OCI-LY1 (cell line): ENCODE data around the gene NINJ2.

Source experiments
- H2AFZ ChIP-seq: fragments of 200-600 bp; sonication (generic), shearing (Covaris generic); 2 replicates; pipeline ENCODE4 v1.6.0; 2014; ENCODE audit warnings: antibody characterized with exemption, mild to moderate bottlenecking, low read length
- H3F3A ChIP-seq: fragments of 200-600 bp; sonication (generic), shearing (Covaris generic); 2 replicates; pipeline ENCODE4 v1.6.0; 2014; ENCODE audit warnings: mild to moderate bottlenecking, antibody characterized with exemption, low read length, moderate library complexity; ENCODE audit not compliant: insufficient read depth
- H3K27ac ChIP-seq: fragments of 200-600 bp; sonication (generic); 2 replicates; pipeline ENCODE4 v1.5.1; 2014; ENCODE audit warnings: low read length, mixed run types, mild to moderate bottlenecking, low read depth; ENCODE audit not compliant: poor library complexity, severe bottlenecking
- H3K27me3 ChIP-seq: fragments of 200-600 bp; sonication (generic); 2 replicates; pipeline ENCODE4 v1.6.0; 2014; ENCODE audit warnings: antibody characterized with exemption, mild to moderate bottlenecking, low read length, moderate library complexity; ENCODE audit not compliant: insufficient read depth
- H3K36me3 ChIP-seq: fragments of 200-600 bp; sonication (generic); 2 replicates; pipeline ENCODE4 v1.6.1; 2014; ENCODE audit warnings: mild to moderate bottlenecking, antibody characterized with exemption, low read length, moderate library complexity, mixed read lengths; ENCODE audit not compliant: insufficient read depth
- H3K4me1 ChIP-seq: fragments of 200-600 bp; sonication (generic); 2 replicates; pipeline ENCODE4 v1.5.1; 2014; ENCODE audit warnings: mild to moderate bottlenecking, low read length, moderate library complexity; ENCODE audit not compliant: insufficient read depth, severe bottlenecking
- H3K4me2 ChIP-seq: fragments of 200-600 bp; sonication (generic), shearing (Covaris generic); 2 replicates; pipeline ENCODE4 v1.6.1; 2014; ENCODE audit warnings: low read length
- H3K4me3 ChIP-seq: fragments of 200-600 bp; sonication (generic); 2 replicates; pipeline ENCODE4 v1.5.1; 2014; ENCODE audit warnings: low read length, low read depth, mild to moderate bottlenecking, mixed read lengths; ENCODE audit not compliant: poor library complexity, severe bottlenecking
- H3K79me2 ChIP-seq: fragments of 200-600 bp; shearing (Covaris generic); 2 replicates; pipeline ENCODE4 v1.6.1; 2016; ENCODE audit warnings: mixed run types, low read length, mixed read lengths; ENCODE audit not compliant: insufficient read depth
- H3K9ac ChIP-seq: fragments of 200-600 bp; sonication (generic), shearing (Covaris generic); 2 replicates; pipeline ENCODE4 v1.6.1; 2014; ENCODE audit warnings: mild to moderate bottlenecking, low read length, mixed read lengths
- H3K9me2 ChIP-seq: fragments of 200-600 bp; sonication (generic), shearing (Covaris generic); 2 replicates; pipeline ENCODE4 v1.6.1; 2014; ENCODE audit warnings: low read depth, mild to moderate bottlenecking, low read length, mixed read lengths
- H3K9me3 ChIP-seq: fragments of 200-600 bp; shearing (Covaris generic); 2 replicates; pipeline ENCODE4 v1.6.1; 2014; ENCODE audit warnings: low read length, mixed read lengths
- H4K20me1 ChIP-seq: fragments of 200-600 bp; sonication (generic), shearing (Covaris generic); 2 replicates; pipeline ENCODE4 v1.6.0; 2016; ENCODE audit warnings: mild to moderate bottlenecking, low read length; ENCODE audit not compliant: insufficient read depth
- EZH2 ChIP-seq: fragments of 200-600 bp; sonication (generic), shearing (Covaris generic); IDR thresholded peaks from 2 replicates; pipeline ENCODE4 v1.8.0; 2017; ENCODE audit warnings: borderline replicate concordance, mixed run types, mild to moderate bottlenecking, antibody characterized with exemption, low read length, moderate library complexity, mixed read lengths
- TF ChIP-seq, protein P1 (sequence below): fragments of 200-600 bp; sonication (generic), shearing (Covaris generic); IDR thresholded peaks from 2 replicates; pipeline ENCODE4 v1.5.1; 2017; ENCODE audit warnings: mild to moderate bottlenecking, antibody characterized with exemption, low read length, moderate library complexity, mixed read lengths

NINJ2 gene

DNA sequence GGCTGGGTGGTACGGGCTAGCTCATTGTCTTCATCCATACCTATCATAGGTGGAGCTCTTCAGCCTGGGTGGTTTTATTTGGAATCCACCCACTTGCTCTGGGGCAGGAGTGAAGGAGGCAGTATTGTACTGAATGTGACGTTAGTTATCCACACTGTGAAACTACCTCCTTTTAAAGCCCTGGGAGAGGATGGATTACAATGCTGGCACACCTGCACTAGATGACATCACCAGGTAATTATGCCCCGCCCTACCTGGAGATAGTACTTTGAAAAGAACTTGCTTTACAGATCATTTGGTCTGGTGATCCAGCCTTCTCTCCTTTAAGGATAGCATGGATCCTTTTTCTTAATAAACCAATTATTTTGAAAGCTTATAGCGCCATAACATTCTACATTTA lies 125.5 kb downstream of the NINJ2 start:
- Histone ChIP-seq H4K20me1 (no peaks in the 10 kb centered on the region), H3K36me3 (no peaks in the 10 kb centered on the region), H3K9ac (no peak overlapping the region), H3K27me3 (peaks cover 4% of the 10 kb centered on the region), H3K9me2 (no peaks in the 10 kb centered on the region), H3K4me2 (no peak overlapping the region), H3F3A (no peaks in the 10 kb centered on the region), H3K4me3 (no peak overlapping the region), H3K4me1 (no peaks in the 10 kb centered on the region), H3K79me2 (no peaks in the 10 kb centered on the region), H2AFZ (no peak overlapping the region), H3K9me3 (peaks cover under 1% of the 10 kb centered on the region; the same call in 1 of the 2 replicates), H3K27ac (no peak overlapping the region)
- TF ChIP-seq EZH2, result no peak
- TF ChIP-seq, protein P1, sequence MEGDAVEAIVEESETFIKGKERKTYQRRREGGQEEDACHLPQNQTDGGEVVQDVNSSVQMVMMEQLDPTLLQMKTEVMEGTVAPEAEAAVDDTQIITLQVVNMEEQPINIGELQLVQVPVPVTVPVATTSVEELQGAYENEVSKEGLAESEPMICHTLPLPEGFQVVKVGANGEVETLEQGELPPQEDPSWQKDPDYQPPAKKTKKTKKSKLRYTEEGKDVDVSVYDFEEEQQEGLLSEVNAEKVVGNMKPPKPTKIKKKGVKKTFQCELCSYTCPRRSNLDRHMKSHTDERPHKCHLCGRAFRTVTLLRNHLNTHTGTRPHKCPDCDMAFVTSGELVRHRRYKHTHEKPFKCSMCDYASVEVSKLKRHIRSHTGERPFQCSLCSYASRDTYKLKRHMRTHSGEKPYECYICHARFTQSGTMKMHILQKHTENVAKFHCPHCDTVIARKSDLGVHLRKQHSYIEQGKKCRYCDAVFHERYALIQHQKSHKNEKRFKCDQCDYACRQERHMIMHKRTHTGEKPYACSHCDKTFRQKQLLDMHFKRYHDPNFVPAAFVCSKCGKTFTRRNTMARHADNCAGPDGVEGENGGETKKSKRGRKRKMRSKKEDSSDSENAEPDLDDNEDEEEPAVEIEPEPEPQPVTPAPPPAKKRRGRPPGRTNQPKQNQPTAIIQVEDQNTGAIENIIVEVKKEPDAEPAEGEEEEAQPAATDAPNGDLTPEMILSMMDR, result no peak

DNA sequence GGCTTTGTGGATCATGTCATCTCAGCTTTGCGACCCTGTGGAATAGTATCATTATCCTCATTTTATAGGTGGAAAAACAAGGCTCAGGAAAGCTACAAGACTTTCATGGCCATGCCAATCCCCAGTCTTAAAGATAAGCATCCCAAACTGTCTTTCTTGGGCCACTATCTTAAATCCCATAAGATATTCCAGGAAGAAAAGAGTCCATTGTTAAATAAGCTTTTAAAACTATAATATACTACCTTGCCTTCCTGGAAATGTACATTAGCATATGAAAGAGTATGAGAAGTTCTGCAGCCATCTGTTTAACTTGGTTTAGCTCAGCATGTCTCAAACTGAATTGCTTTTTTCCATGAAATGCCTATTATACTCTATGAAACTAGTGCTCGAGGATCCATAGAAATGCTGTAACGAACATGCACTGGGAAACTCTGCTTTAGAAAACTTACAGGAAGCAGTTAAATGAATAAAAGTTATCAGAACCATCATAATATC lies 126.4 kb downstream of the NINJ2 start:
- H4K20me1 ChIP-seq, result no peaks in the 10 kb centered on the region

DNA sequence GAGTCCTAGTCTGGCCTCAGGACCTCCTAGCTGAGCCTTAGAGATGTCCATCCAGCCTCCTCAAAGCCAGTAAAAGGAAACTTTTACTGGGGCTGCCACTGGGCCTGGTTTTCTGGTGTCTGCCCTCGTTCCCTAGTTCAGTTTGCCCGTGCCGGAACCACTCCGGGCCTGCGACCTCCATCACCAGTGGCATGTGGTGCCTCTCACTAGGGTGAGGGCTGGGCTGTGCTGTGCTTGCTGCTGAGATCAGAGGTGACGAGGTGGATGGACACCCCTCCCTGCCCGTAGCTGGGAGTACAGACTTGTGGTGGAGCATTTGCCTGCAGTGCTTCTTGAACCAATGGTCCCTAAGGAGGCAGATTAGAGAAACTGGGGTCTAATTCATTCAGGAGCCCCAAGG lies 127.8 kb downstream of the NINJ2 start:
- Histone ChIP-seq H3K27ac (no peak overlapping the region), H3K4me1 (no peaks in the 10 kb centered on the region), H3K4me3 (no peak overlapping the region), H2AFZ (no peak overlapping the region), H3K4me2 (no peak overlapping the region), H3K9me3 (peaks cover 13% of the 10 kb centered on the region), H4K20me1 (no peaks in the 10 kb centered on the region), H3K9me2 (no peaks in the 10 kb centered on the region), H3K9ac (no peak overlapping the region), H3F3A (no peaks in the 10 kb centered on the region), H3K36me3 (peaks cover 6% of the 10 kb centered on the region; the same call in 1 of the 2 replicates), H3K79me2 (no peaks in the 10 kb centered on the region), H3K27me3 (peaks cover 18% of the 10 kb centered on the region; the same call in 1 of the 2 replicates)
- TF ChIP-seq, protein P1, result no peak
- no peak for TF ChIP-seq EZH2

More for the DNA sequence above, 126.4 kb downstream of the NINJ2 start:
- H3K9me3 ChIP-seq, result peaks cover 8% of the 10 kb centered on the region
- H3K79me2 ChIP-seq, result no peaks in the 10 kb centered on the region
- no peak for TF ChIP-seq EZH2
- TF ChIP-seq, protein P1, result no peak
- no peak overlapping the region for H2AFZ ChIP-seq
- no peak overlapping the region for H3K4me2 ChIP-seq
- peaks cover 10% of the 10 kb centered on the region; the same call in 1 of the 2 replicates for H3K27me3 ChIP-seq
- no peaks in the 10 kb centered on the region for H3K9me2 ChIP-seq
- no peaks in the 10 kb centered on the region for H3F3A ChIP-seq
- H3K4me1 ChIP-seq, result no peaks in the 10 kb centered on the region
- H3K9ac ChIP-seq, result no peak overlapping the region
- no peak overlapping the region for H3K4me3 ChIP-seq
- H3K36me3 ChIP-seq, result peaks cover 6% of the 10 kb centered on the region; the same call in 1 of the 2 replicates
- H3K27ac ChIP-seq, result no peak overlapping the region
